Measurements from ENCODE around the gene MAPK10. TPM values are rescaled to one million over a fixed set of nuclear protein-coding genes. Genes with fewer than 3 reads are reported as not detected.

The MAPK10 gene
- total and polyA plus RNA-seq, 10 of the 15 experiments (the other 5 are each of a cell fraction or from before 2014, with no cell fraction given): 1.1 to 4.2 (median 2.4) TPM

DNA sequence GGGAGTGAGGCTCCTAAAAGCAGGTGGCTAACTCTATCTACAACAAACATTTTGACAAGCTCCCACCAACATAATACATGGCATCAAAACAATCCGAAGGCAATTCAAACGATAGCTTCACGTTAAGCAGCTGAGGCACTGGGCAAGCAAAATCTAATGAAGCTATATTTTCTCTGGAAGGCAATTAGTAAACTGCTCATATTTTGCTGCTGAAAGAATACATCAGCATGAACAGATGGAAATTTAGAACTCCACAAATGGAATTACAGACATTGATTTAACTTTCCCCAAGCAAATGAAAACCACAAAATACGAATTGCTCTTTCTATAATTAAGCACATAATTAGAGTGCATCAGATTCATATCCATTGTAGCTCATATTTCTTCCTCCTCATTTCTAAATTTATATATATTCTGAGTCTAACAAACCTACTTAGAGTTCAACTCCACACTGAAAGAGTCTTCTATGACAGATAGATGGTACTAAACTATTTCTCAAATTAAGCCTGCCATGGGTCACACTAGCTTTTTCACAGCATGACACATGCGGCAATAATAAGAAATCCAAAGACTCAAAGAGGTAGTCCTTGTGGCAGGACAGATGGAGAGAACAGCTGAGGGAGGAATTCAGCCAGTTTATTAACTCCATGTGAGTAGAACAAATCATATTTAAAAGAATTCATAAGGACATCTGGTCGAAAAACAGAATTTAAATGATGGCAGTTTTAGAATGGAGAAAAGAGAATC, 305.4 kb downstream of the MAPK10 start:
- DNase-seq (ENCODE audit: low read depth, low spot score) (no peak), FAIRE-seq (no peak), ATAC-seq (no peak)
- H3K4me2 ChIP-seq (ENCODE audit: control insufficient read depth, insufficient read depth): no peak overlapping the region
- CTCF ChIA-PET: no interaction called here
- H3K4me3 ChIP-seq: no peak overlapping the region
- H3K9me3 ChIP-seq (replicated peaks; ENCODE audit: control insufficient read depth, insufficient read depth, low read length): no peaks in the 10 kb centered on the region
- H3K4me1 ChIP-seq (ENCODE audit: control insufficient read depth, insufficient read depth, low read length): no peaks in the 10 kb centered on the region
- intact Hi-C loops (cut with micrococcal nuclease; ENCODE audit: unreplicated experiment) (no loop called here), in situ Hi-C loops (cut with MboI) (no loop called here)
- no TSS peak for BruUV-seq (replicated peaks)
- H3K36me3 ChIP-seq (ENCODE audit: control insufficient read depth in 2 of 2, insufficient read depth in 2 of 2, low read length in 1 of 2): no peaks in the 10 kb centered on the region
- POLR2A ChIA-PET: no interaction called here
- no peaks in the 10 kb centered on the region for H4K20me1 ChIP-seq (ENCODE audit: control insufficient read depth, insufficient read depth)
- RAD21 ChIA-PET (ENCODE audit: unreplicated experiment): no interaction called here
- TF ChIP-seq WRNIP1 (IDR thresholded peaks at IDR 0.05; ENCODE audit: borderline replicate concordance, low read depth, low read length): no peak
- TF ChIP-seq ZNF622 (IDR thresholded peaks at IDR 0.05): no peak
- TF ChIP-seq EGR1 (IDR thresholded peaks at IDR 0.05; ENCODE audit: borderline replicate concordance in 1 of 2, low read depth in 2 of 2, low read length in 2 of 2): no peak
- no peak for TF ChIP-seq E2F4 (IDR thresholded peaks at IDR 0.05; ENCODE audit: low read depth, low read length)
- no peak for TF ChIP-seq HDAC6 (IDR thresholded peaks at IDR 0.05; ENCODE audit: unreplicated experiment)
- no peak for TF ChIP-seq SIX5 (IDR thresholded peaks at IDR 0.05; ENCODE audit: low read depth, low read length, severe bottlenecking)
- TF ChIP-seq BCL11A (IDR thresholded peaks at IDR 0.05; ENCODE audit: low read depth, low read length): no peak
- TF ChIP-seq CEBPZ (IDR thresholded peaks at IDR 0.05; ENCODE audit: low read depth, low read length): no peak
- no peak for TF ChIP-seq IKZF1 (conservative IDR thresholded peaks at IDR 0.05)
- no peak for TF ChIP-seq SP1 (IDR thresholded peaks at IDR 0.05; ENCODE audit: low read depth, low read length)
- no peak for TF ChIP-seq RAD51 (IDR thresholded peaks at IDR 0.05)
- no peak for TF ChIP-seq MAX (IDR thresholded peaks at IDR 0.05; ENCODE audit: low read depth, low read length)
- no peak for TF ChIP-seq CEBPB (IDR thresholded peaks at IDR 0.05; ENCODE audit: borderline replicate concordance in 1 of 2, low read depth in 2 of 2, low read length in 2 of 2)
- TF ChIP-seq JUND (IDR thresholded peaks at IDR 0.05; ENCODE audit: low read depth, low read length): no peak
- TF ChIP-seq NFIC (IDR thresholded peaks at IDR 0.05; ENCODE audit: low read depth, low read length): no peak
- TF ChIP-seq GATAD2B (conservative IDR thresholded peaks at IDR 0.05; ENCODE audit: low read depth): no peak
- TF ChIP-seq NKRF (conservative IDR thresholded peaks at IDR 0.05): no peak
- 11% methylated on average over 6 of the region's 6 CpGs for WGBS (ENCODE audit: insufficient coverage, insufficient replicate concordance, low lambda C conversion rate, missing lambda C conversion rate)
- H3K9ac ChIP-seq (ENCODE audit: control insufficient read depth, insufficient read depth, low read length): no peak overlapping the region
- SMC1A ChIA-PET (ENCODE audit: uncharacterized antibody, unreplicated experiment): interaction anchor here (1.6 kb wide), 1 partner anchor 10 kb away, joined by 6 read pairs; no protein-coding TSS in a partner anchor
- H3K79me2 ChIP-seq (ENCODE audit: control insufficient read depth, insufficient read depth, low read length): no peaks in the 10 kb centered on the region
- no peak overlapping the region for H2AFZ ChIP-seq (ENCODE audit: control insufficient read depth, low read depth, low read length)
- no peaks in the 10 kb centered on the region; a peak in 1 of 4 replicates for H3K27me3 ChIP-seq (replicated peaks in 1 of 2; ENCODE audit: control insufficient read depth in 2 of 2, insufficient read depth in 2 of 2, low read length in 1 of 2)
- no peak overlapping the region for H3K27ac ChIP-seq (ENCODE audit: control insufficient read depth, insufficient read depth)

All from GM12878 (cell line).